K562 (cell line): ENCODE data around the gene BMP10. TPM values are rescaled to one million over a fixed set of nuclear protein-coding genes. Genes with fewer than 3 reads are reported as not detected.

Experiments used
- ATAC-seq: fragments of 200-7000 bp; cut with Tn5 transposase; 3 replicates; pipeline ENCODE4 v1.9.1; 2020; ENCODE audit warnings: moderate library complexity
- BruUV-seq: library from RNA; stranded (reverse); fragments of 400-500 nt; replicated peaks from 2 replicates; lab custom pipeline; 2021; lab: Mats Ljungman, UMichigan
- CTCF ChIA-PET: fragments of 300-600 bp; formaldehyde crosslinking; extraction: SDS; loops from one replicate; lab custom pipeline; 2021; ENCODE audit warnings: low intra/inter-chr PET ratio; lab: Yijun Ruan, JAX
- POLR2A ChIA-PET: fragments of 300-600, 350-650 bp; sonication (Branson Sonifier 250); formaldehyde crosslinking; extraction: SDS; loops from one replicate; lab custom pipeline; 2021; ENCODE audit warnings: antibody characterized with exemption, inconsistent platforms; lab: Yijun Ruan, JAX
- DNase-seq, 4 experiments: peaks; one replicate each; pipeline versions ENCODE4 v3.0.0 to v3.0.0-alpha.2; 2011 to 2018; ENCODE audit warnings: low spot score in 3 of 4, mixed read lengths in 3 of 4; ENCODE audit errors: extremely low read depth in 1 of 4
- FAIRE-seq: peaks from 2 replicates; lab custom pipeline; 2011; peaks lifted over from hg19 to GRCh38; lab: Jason Lieb, UNC
- H2AFZ ChIP-seq: 2 replicates; pipeline ENCODE4 v1.6.0; 2011; ENCODE audit warnings: low read depth, low read length, control low read depth, inconsistent platforms
- H3K27ac ChIP-seq: fragments of 200-600 bp; 3 replicates; pipeline ENCODE4 v1.8.0; 2011; ENCODE audit warnings: low read depth, mild to moderate bottlenecking, control low read depth, inconsistent platforms, low read length, moderate library complexity, mixed read lengths; ENCODE audit errors: extremely low read depth
- H3K27me3 ChIP-seq, 2 experiments: fragments of 300-600 bp in 1 of 2; 2 replicates in 1 of 2; 3 replicates in 1 of 2; pipeline versions ENCODE4 v1.6.0 to v1.8.0; 2011; ENCODE audit warnings: inconsistent platforms in 2 of 2, low read length in 2 of 2, mild to moderate bottlenecking in 1 of 2, mixed read lengths in 1 of 2, moderate library complexity in 1 of 2; ENCODE audit not compliant: control insufficient read depth in 2 of 2, insufficient read depth in 2 of 2
- H3K36me3 ChIP-seq: fragments of 300-600 bp; 3 replicates; pipeline ENCODE4 v1.8.0; 2011; ENCODE audit warnings: mild to moderate bottlenecking, low read length, inconsistent platforms; ENCODE audit not compliant: control insufficient read depth, insufficient read depth
- H3K4me1 ChIP-seq, 2 experiments: fragments of 200-600 bp in 1 of 2; replicated peaks in 1 of 2; 2 replicates in 1 of 2; 3 replicates in 1 of 2; pipeline versions ENCODE4 v1.5.1 to v1.8.0; 2011; ENCODE audit warnings: inconsistent platforms in 2 of 2, low read length in 2 of 2, mild to moderate bottlenecking in 1 of 2, mixed read lengths in 1 of 2, moderate library complexity in 1 of 2; ENCODE audit not compliant: control insufficient read depth in 2 of 2, insufficient read depth in 2 of 2
- H3K4me2 ChIP-seq: 2 replicates; pipeline ENCODE4 v1.6.1; 2011; ENCODE audit warnings: low read length, control low read depth, inconsistent platforms, mixed read lengths; ENCODE audit not compliant: insufficient read depth
- H3K4me3 ChIP-seq: fragments of 200-600 bp; sonication (generic), shearing (Covaris generic); 2 replicates; pipeline ENCODE4 v1.5.1; 2016; ENCODE audit warnings: control low read depth, inconsistent platforms
- H3K79me2 ChIP-seq: fragments of 200-600 bp; 3 replicates; pipeline ENCODE4 v1.8.0; 2011; ENCODE audit warnings: low read length, inconsistent platforms; ENCODE audit not compliant: control insufficient read depth, insufficient read depth
- H3K9ac ChIP-seq, 2 experiments: 2 replicates each; pipeline versions ENCODE4 v1.6.0 to v1.6.1; 2011; ENCODE audit warnings: low read depth in 2 of 2, low read length in 2 of 2, control low read depth in 1 of 2, inconsistent platforms in 1 of 2, mild to moderate bottlenecking in 1 of 2, mixed read lengths in 1 of 2; ENCODE audit not compliant: insufficient read depth in 1 of 2
- H3K9me1 ChIP-seq: one replicate; pipeline ENCODE4 v1.6.0; 2011; ENCODE audit warnings: inconsistent platforms, mild to moderate bottlenecking, low read length, moderate library complexity; ENCODE audit not compliant: control insufficient read depth, insufficient read depth
- H3K9me3 ChIP-seq: replicated peaks from 2 replicates; pipeline ENCODE4 v1.5.1; 2011; ENCODE audit warnings: low read depth, low read length, inconsistent platforms; ENCODE audit not compliant: control insufficient read depth, insufficient read depth
- H4K20me1 ChIP-seq: replicated peaks from 2 replicates; pipeline ENCODE4 v1.6.1; 2011; ENCODE audit warnings: low read length, inconsistent platforms, mixed read lengths; ENCODE audit not compliant: control insufficient read depth, insufficient read depth
- CBX1 ChIP-seq: sonication (generic); IDR thresholded peaks from 2 replicates; pipeline ENCODE4 v1.6.1; 2016; ENCODE audit warnings: antibody characterized with exemption, low read depth, mild to moderate bottlenecking
- CBX2 ChIP-seq: fragments of 200-600 bp; sonication (generic); IDR thresholded peaks from one replicate; pipeline ENCODE4 v1.6.1; 2012; ENCODE audit warnings: mild to moderate bottlenecking, low read length, inconsistent platforms; ENCODE audit not compliant: insufficient read depth, poor library complexity, severe bottlenecking
- HNRNPL ChIP-seq: fragments of 200-400 bp; formaldehyde crosslinking; IDR thresholded peaks from 2 replicates; pipeline ENCODE4 v1.6.1; 2017; ENCODE audit warnings: low read depth, mild to moderate bottlenecking, low read length
- OTX1 ChIP-seq: fragments of 450-650 bp; formaldehyde crosslinking; IDR thresholded peaks from 2 replicates; pipeline ENCODE4 v1.4.0; 2022; ENCODE audit warnings: mild to moderate bottlenecking
- RAD51 ChIP-seq: fragments of 450-650 bp; IDR thresholded peaks from 2 replicates; pipeline ENCODE4 v1.7.1; 2016; ENCODE audit warnings: low read depth, mild to moderate bottlenecking, borderline replicate concordance
- RBBP5 ChIP-seq: fragments of 200-600 bp; sonication (generic); IDR thresholded peaks from 2 replicates; pipeline ENCODE4 v1.6.1; 2012; ENCODE audit warnings: borderline replicate concordance, mild to moderate bottlenecking, low read length, control low read depth, inconsistent platforms; ENCODE audit not compliant: insufficient read depth, poor library complexity, severe bottlenecking
- TRIM28 ChIP-seq: fragments of 450-650 bp; IDR thresholded peaks from 2 replicates; pipeline ENCODE4 v1.6.1; 2017
- YY1 ChIP-seq, 3 experiments: IDR thresholded peaks; 2 replicates each; pipeline ENCODE4 v1.6.1; 2011; ENCODE audit warnings: low read length in 2 of 3, mild to moderate bottlenecking in 2 of 3, moderate library complexity in 2 of 3, borderline replicate concordance in 1 of 3, control low read depth in 1 of 3, low read depth in 1 of 3; ENCODE audit not compliant: insufficient read depth in 3 of 3, insufficient replicate concordance in 2 of 3, control insufficient read depth in 1 of 3, insufficient read length in 1 of 3; ENCODE audit errors: extremely low read depth in 1 of 3
- ZNF224 ChIP-seq: sonication (generic); formaldehyde crosslinking; IDR thresholded peaks from 2 replicates; pipeline ENCODE4 v1.8.0; 2022; ENCODE audit warnings: mild to moderate bottlenecking, missing genetic modification reagents
- ZNF583 ChIP-seq: fragments of 250-450 bp; sonication (Bioruptor Pico); IDR thresholded peaks from 2 replicates; pipeline ENCODE4 v1.4.0; 2020
- ZNF76 ChIP-seq: fragments of 250-450 bp; sonication (Bioruptor Pico); IDR thresholded peaks from 2 replicates; pipeline ENCODE4 v1.4.0; 2020; ENCODE audit warnings: mild to moderate bottlenecking, moderate library complexity, borderline replicate concordance
- ZNF780A ChIP-seq: fragments of 250-450 bp; sonication (Bioruptor Pico); IDR thresholded peaks from 2 replicates; pipeline ENCODE4 v1.5.0; 2021; ENCODE audit warnings: mild to moderate bottlenecking
- in situ Hi-C: fragments of 300-500 bp; cut with MboI; formaldehyde crosslinking; loops from 4 replicates; pipeline ENCODE4 v1.15.0; 2018; ENCODE audit warnings: inconsistent platforms, mixed read lengths
- intact Hi-C: fragments of 100-400 bp; cut with micrococcal nuclease; formaldehyde crosslinking; loops from 2 replicates; pipeline ENCODE4 v1.14.2; 2022
- polyA plus RNA-seq, 8 experiments: library from polyadenylated mRNA; depleted of rRNA in 4 of 8; stranded (reverse) in 5 of 8; unstranded in 3 of 8; fragments of >200 nt; fragmentation: Nextera tagmentation in 2 of 8; fragmentation: Illumina TruSeq in 1 of 8; extraction: Ambion mirVana in 2 of 8; extraction: Trizol in 1 of 8; gene quantifications; 2 replicates each; pipeline versions ENCODE4 v1.2.1 to v1.2.3, GENCODE V29; 2011 to 2014; ENCODE audit warnings: inconsistent platforms in 1 of 8, missing spikeins in 1 of 8
- total RNA-seq, 7 experiments: library from RNA; depleted of rRNA in 6 of 7; stranded (reverse); fragments of >200 nt in 6 of 7; fragmentation: Illumina TruSeq in 2 of 7; extraction: Trizol in 2 of 7; gene quantifications; 2 replicates each; pipeline versions ENCODE4 v1.2.1 to v1.2.3, GENCODE V29; 2011 to 2021; ENCODE audit warnings: low replicate concordance in 1 of 7
- TF ChIP-seq, protein P1 (sequence below): IDR thresholded peaks from 2 replicates; pipeline ENCODE4 v1.6.1; 2012; ENCODE audit warnings: low read depth, low read length, improper control_type of control experiment, borderline replicate concordance
- TF ChIP-seq, protein P2 (sequence below): fragments of 250-450 bp; sonication (Bioruptor Pico); IDR thresholded peaks from 2 replicates; pipeline ENCODE4 v1.5.0; 2021
- TF ChIP-seq, protein P3 (sequence below), 2 experiments: fragments of 450-650 bp in 1 of 2; sonication (generic) in 1 of 2; formaldehyde crosslinking; conservative IDR thresholded peaks; 2 replicates each; pipeline versions ENCODE4 v1.4.0 to v1.8.1; 2020 to 2022; ENCODE audit warnings: mild to moderate bottlenecking in 1 of 2, missing genetic modification reagents in 1 of 2
- TF ChIP-seq, protein P4 (sequence below): fragments of 250-450 bp; sonication (Bioruptor Pico); IDR thresholded peaks from 2 replicates; pipeline ENCODE4 v1.9.0; 2021; ENCODE audit warnings: mild to moderate bottlenecking
- TF ChIP-seq, protein P5 (sequence below): fragments of 450-650 bp; formaldehyde crosslinking; IDR thresholded peaks from 2 replicates; pipeline ENCODE4 v1.4.0; 2022; ENCODE audit warnings: missing genetic modification characterization

The BMP10 gene
- total and polyA plus RNA-seq, 9 of the 15 experiments (the other 6 are each of a cell fraction or from before 2014, with no cell fraction given), result 0.11 to 0.91 (median 0.43) TPM

DNA sequence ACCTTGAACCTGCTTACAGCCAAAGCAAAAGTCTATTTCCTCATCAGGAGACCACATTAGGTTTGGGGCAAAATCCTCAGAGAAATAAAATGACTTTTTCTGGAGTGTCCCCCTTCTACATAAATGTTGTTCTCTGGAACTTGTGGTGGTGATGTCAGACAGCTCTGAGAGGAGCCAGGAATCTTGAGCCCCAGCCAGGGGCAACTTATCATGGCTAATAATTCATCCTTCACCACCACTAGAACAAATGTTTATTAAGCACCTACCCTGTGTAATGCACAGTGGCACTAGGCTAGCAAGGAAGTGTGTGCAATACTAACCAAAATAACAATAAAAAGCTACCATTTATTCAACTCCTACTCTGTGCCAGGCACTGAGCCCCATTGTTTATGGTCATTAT, 9.0 kb upstream of the BMP10 start:
- POLR2A ChIA-PET, result interaction anchor here (0.6 to 1.5 kb wide), 5 partner anchors 10 to 51 kb away, joined by 3 to 6 read pairs (median 3); no protein-coding TSS in a partner anchor
- H4K20me1 ChIP-seq, result no peaks in the 10 kb centered on the region
- no peak overlapping the region for H3K4me2 ChIP-seq
- H2AFZ ChIP-seq, result no peak overlapping the region
- H3K27me3 ChIP-seq, result no peaks in the 10 kb centered on the region
- ATAC-seq (no peak), FAIRE-seq (no peak), DNase-seq (no peak)
- H3K9ac ChIP-seq, result no peak overlapping the region
- peaks cover 0 to 27% of the 10 kb centered on the region in 2 experiments; a peak in 3 of 5 replicates for H3K4me1 ChIP-seq
- H3K79me2 ChIP-seq, result no peaks in the 10 kb centered on the region
- no peaks in the 10 kb centered on the region for H3K9me1 ChIP-seq
- CTCF ChIA-PET, result no interaction called here
- H3K27ac ChIP-seq, result no peak overlapping the region
- intact Hi-C loops, result no loop called here
- H3K4me3 ChIP-seq, result no peak overlapping the region
- H3K9me3 ChIP-seq, result no peaks in the 10 kb centered on the region
- no peaks in the 10 kb centered on the region for H3K36me3 ChIP-seq
- in situ Hi-C loops, result no loop called here
- BruUV-seq, result no TSS peak
- TF ChIP-seq ZNF583, result no peak
- TF ChIP-seq RBBP5, result no peak
- TF ChIP-seq, protein P1, sequence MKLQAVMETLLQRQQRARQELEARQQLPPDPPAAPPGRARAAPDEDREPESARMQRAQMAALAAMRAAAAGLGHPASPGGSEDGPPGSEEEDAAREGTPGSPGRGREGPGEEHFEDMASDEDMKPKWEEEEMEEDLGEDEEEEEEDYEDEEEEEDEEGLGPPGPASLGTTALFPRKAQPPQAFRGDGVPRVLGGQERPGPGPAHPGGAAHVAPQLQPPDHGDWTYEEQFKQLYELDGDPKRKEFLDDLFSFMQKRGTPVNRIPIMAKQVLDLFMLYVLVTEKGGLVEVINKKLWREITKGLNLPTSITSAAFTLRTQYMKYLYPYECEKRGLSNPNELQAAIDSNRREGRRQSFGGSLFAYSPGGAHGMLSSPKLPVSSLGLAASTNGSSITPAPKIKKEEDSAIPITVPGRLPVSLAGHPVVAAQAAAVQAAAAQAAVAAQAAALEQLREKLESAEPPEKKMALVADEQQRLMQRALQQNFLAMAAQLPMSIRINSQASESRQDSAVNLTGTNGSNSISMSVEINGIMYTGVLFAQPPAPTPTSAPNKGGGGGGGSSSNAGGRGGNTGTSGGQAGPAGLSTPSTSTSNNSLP, result no peak
- TF ChIP-seq, protein P2, sequence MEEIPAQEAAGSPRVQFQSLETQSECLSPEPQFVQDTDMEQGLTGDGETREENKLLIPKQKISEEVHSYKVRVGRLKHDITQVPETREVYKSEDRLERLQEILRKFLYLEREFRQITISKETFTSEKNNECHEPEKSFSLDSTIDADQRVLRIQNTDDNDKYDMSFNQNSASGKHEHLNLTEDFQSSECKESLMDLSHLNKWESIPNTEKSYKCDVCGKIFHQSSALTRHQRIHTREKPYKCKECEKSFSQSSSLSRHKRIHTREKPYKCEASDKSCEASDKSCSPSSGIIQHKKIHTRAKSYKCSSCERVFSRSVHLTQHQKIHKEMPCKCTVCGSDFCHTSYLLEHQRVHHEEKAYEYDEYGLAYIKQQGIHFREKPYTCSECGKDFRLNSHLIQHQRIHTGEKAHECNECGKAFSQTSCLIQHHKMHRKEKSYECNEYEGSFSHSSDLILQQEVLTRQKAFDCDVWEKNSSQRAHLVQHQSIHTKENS (CRISPR knock-in tag), result no peak
- no peak for TF ChIP-seq CBX2
- TF ChIP-seq, protein P3, sequence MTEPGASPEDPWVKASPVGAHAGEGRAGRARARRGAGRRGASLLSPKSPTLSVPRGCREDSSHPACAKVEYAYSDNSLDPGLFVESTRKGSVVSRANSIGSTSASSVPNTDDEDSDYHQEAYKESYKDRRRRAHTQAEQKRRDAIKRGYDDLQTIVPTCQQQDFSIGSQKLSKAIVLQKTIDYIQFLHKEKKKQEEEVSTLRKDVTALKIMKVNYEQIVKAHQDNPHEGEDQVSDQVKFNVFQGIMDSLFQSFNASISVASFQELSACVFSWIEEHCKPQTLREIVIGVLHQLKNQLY (CRISPR knock-in tag; conservative IDR thresholded peaks at IDR 0.05), result no peak
- TF ChIP-seq CBX1, result no peak
- TF ChIP-seq, protein P4, sequence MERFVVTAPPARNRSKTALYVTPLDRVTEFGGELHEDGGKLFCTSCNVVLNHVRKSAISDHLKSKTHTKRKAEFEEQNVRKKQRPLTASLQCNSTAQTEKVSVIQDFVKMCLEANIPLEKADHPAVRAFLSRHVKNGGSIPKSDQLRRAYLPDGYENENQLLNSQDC (CRISPR knock-in tag), result no peak
- TF ChIP-seq HNRNPL, result no peak
- no peak for TF ChIP-seq OTX1 (CRISPR knock-in tag)
- TF ChIP-seq, protein P5, sequence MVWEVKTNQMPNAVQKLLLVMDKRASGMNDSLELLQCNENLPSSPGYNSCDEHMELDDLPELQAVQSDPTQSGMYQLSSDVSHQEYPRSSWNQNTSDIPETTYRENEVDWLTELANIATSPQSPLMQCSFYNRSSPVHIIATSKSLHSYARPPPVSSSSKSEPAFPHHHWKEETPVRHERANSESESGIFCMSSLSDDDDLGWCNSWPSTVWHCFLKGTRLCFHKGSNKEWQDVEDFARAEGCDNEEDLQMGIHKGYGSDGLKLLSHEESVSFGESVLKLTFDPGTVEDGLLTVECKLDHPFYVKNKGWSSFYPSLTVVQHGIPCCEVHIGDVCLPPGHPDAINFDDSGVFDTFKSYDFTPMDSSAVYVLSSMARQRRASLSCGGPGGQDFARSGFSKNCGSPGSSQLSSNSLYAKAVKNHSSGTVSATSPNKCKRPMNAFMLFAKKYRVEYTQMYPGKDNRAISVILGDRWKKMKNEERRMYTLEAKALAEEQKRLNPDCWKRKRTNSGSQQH (CRISPR knock-in tag), result no peak
- no peak for TF ChIP-seq RAD51
- no peak for TF ChIP-seq ZNF780A (CRISPR knock-in tag)
- no peak for TF ChIP-seq ZNF224 (CRISPR knock-in tag)
- no peak for TF ChIP-seq ZNF76 (CRISPR knock-in tag)
- no peak for TF ChIP-seq TRIM28
- TF ChIP-seq YY1 (IDR thresholded peaks at IDR 0.05; ENCODE audit: borderline replicate concordance in 1 of 3, control insufficient read depth in 1 of 3, extremely low read depth in 1 of 3, insufficient read depth in 3 of 3, insufficient read length in 1 of 3, insufficient replicate concordance in 2 of 3, low read depth in 1 of 3, low read length in 2 of 3), result no peak
